WTC11 (cell line): ENCODE measurements around the gene RYR1.

ENCODE experiments used
- GRHL2 ChIP-seq: fragments of 250-450 bp; sonication (Bioruptor Pico); IDR thresholded peaks from 2 replicates; pipeline ENCODE4 v1.8.0; 2022; ENCODE audit warnings: mild to moderate bottlenecking, moderate library complexity; ENCODE audit not compliant: insufficient replicate concordance, severe bottlenecking
- STAT6 ChIP-seq: sonication (generic); formaldehyde crosslinking; conservative IDR thresholded peaks from 2 replicates; pipeline ENCODE4 v1.8.1; 2023; ENCODE audit warnings: mild to moderate bottlenecking, low read depth, missing genetic modification reagents, moderate library complexity

- TF ChIP-seq STAT6 (CRISPR knock-in tag) (no peak), GRHL2 (CRISPR knock-in tag) (no peak)
Measured at GRCh38 chr19:38523319-38523718, 89.8 kb downstream of the RYR1 start.
